H1 (cell line): ENCODE measurements around the gene CBFA2T2. TPM values are rescaled to one million over a fixed set of nuclear protein-coding genes. Genes with fewer than 3 reads are reported as not detected.
A peak's percentile ranks its signal among the peaks of the same experiment; 100 is the strongest.

Source experiments
- CTCF ChIA-PET: fragments of 300-600 bp; sonication (Branson Sonifier 250); formaldehyde crosslinking; loops from one replicate; lab custom pipeline; 2021; ENCODE audit not compliant: partially characterized antibody; lab: Charles Lee
- POLR2A ChIA-PET: fragments of 300-600 bp; sonication (Branson Sonifier 250); formaldehyde crosslinking; loops from one replicate; lab custom pipeline; 2021; ENCODE audit warnings: inconsistent platforms; ENCODE audit not compliant: partially characterized antibody; lab: Charles Lee
- DNase-seq, 2 experiments: peaks; one replicate each; pipeline versions ENCODE4 v3.0.0 to v3.0.0-alpha.2; 2010 to 2022; ENCODE audit warnings: low spot score in 2 of 2, low read depth in 1 of 2, mixed read lengths in 1 of 2
- FAIRE-seq: peaks from 2 replicates; lab custom pipeline; 2011; peaks lifted over from hg19 to GRCh38; lab: Jason Lieb, UNC
- H2AFZ ChIP-seq: 2 replicates; pipeline ENCODE4 v1.8.1; 2012; ENCODE audit warnings: low read length, inconsistent platforms
- H2AK5ac ChIP-seq: 2 replicates; pipeline ENCODE4 v1.6.1; 2013; ENCODE audit warnings: low read depth, low read length
- H2BK120ac ChIP-seq: replicated peaks from 2 replicates; pipeline ENCODE3; 2013; ENCODE audit warnings: low read depth, low read length, inconsistent platforms
- H2BK12ac ChIP-seq: 2 replicates; pipeline ENCODE4 v1.6.1; 2013; ENCODE audit warnings: low read depth, low read length
- H2BK15ac ChIP-seq: 2 replicates; pipeline ENCODE4 v1.6.1; 2013; ENCODE audit warnings: low read length
- H2BK20ac ChIP-seq: 2 replicates; pipeline ENCODE4 v1.6.1; 2013; ENCODE audit warnings: low read length
- H2BK5ac ChIP-seq: 2 replicates; pipeline ENCODE4 v1.6.1; 2013; ENCODE audit warnings: low read depth, low read length
- H3K14ac ChIP-seq: 2 replicates; pipeline ENCODE4 v1.6.1; 2013; ENCODE audit warnings: inconsistent platforms; ENCODE audit not compliant: insufficient read length
- H3K18ac ChIP-seq: 2 replicates; pipeline ENCODE4 v1.6.1; 2013; ENCODE audit warnings: low read length; ENCODE audit errors: extremely low read depth
- H3K23ac ChIP-seq: 2 replicates; pipeline ENCODE4 v1.6.1; 2013; ENCODE audit warnings: inconsistent platforms; ENCODE audit not compliant: insufficient read length
- H3K23me2 ChIP-seq: 2 replicates; pipeline ENCODE4 v1.6.1; 2013; ENCODE audit warnings: low read depth, low read length
- H3K27ac ChIP-seq: 2 replicates; pipeline ENCODE4 v1.6.1; 2011; ENCODE audit warnings: low read depth, low read length, inconsistent platforms
- H3K27me3 ChIP-seq, 4 experiments: replicated peaks in 1 of 4; 1 replicate in 1 of 4; 2 replicates in 3 of 4; pipeline versions ENCODE4 v1.6.1 to v1.8.1; 2011 to 2013; ENCODE audit warnings: low read length in 3 of 4, mild to moderate bottlenecking in 3 of 4, inconsistent platforms in 2 of 4, mixed read lengths in 2 of 4, moderate library complexity in 1 of 4; ENCODE audit not compliant: control insufficient read depth in 3 of 4, insufficient read depth in 3 of 4; ENCODE audit errors: extremely low read depth in 1 of 4
- H3K36me3 ChIP-seq, 4 experiments: 2 replicates each; pipeline versions ENCODE4 v1.6.1 to v1.8.1; 2011 to 2013; ENCODE audit warnings: mild to moderate bottlenecking in 4 of 4, low read length in 3 of 4, moderate library complexity in 2 of 4, control low read depth in 1 of 4, inconsistent platforms in 1 of 4; ENCODE audit not compliant: insufficient read depth in 4 of 4, control insufficient read depth in 2 of 4
- H3K4ac ChIP-seq: replicated peaks from 2 replicates; pipeline ENCODE3; 2013; ENCODE audit warnings: low read length, low read depth, mixed read lengths, inconsistent platforms; ENCODE audit not compliant: insufficient read length
- H3K4me1 ChIP-seq, 4 experiments: replicated peaks in 1 of 4; 1 replicate in 1 of 4; 2 replicates in 3 of 4; pipeline versions ENCODE4 v1.6.1 to v1.8.1; 2011 to 2013; ENCODE audit warnings: low read length in 3 of 4, inconsistent platforms in 2 of 4, mixed read lengths in 1 of 4; ENCODE audit not compliant: insufficient read depth in 4 of 4, control insufficient read depth in 3 of 4
- H3K4me2 ChIP-seq, 2 experiments: 2 replicates each; pipeline versions ENCODE4 v1.6.1 to v1.8.1; 2011 to 2013; ENCODE audit warnings: low read depth in 2 of 2, low read length in 2 of 2, control low read depth in 1 of 2, inconsistent platforms in 1 of 2, mild to moderate bottlenecking in 1 of 2; ENCODE audit not compliant: insufficient read depth in 1 of 2
- H3K4me3 ChIP-seq, 4 experiments: fragments of 200-600, 300-600 bp in 1 of 4; sonication (generic), shearing (Covaris generic), sonication (Bioruptor Twin) in 1 of 4; 2 replicates each; pipeline versions ENCODE4 v1.5.1 to v1.8.1; 2011 to 2016; ENCODE audit warnings: low read length in 4 of 4, low read depth in 3 of 4, control low read depth in 2 of 4, inconsistent platforms in 2 of 4, mild to moderate bottlenecking in 2 of 4, mixed read lengths in 1 of 4, moderate library complexity in 1 of 4; ENCODE audit not compliant: insufficient read depth in 2 of 4; ENCODE audit errors: extremely low read depth in 1 of 4
- H3K56ac ChIP-seq: replicated peaks from 2 replicates; pipeline ENCODE3; 2013; ENCODE audit warnings: low read depth, mild to moderate bottlenecking, mixed read lengths, low read length, inconsistent platforms; ENCODE audit not compliant: insufficient read length
- H3K79me1 ChIP-seq: 2 replicates; pipeline ENCODE4 v1.6.1; 2013; ENCODE audit warnings: low read depth, low read length, control low read depth
- H3K79me2 ChIP-seq, 2 experiments: 2 replicates each; pipeline versions ENCODE4 v1.6.1 to v1.8.1; 2012 to 2013; ENCODE audit warnings: low read length in 2 of 2, mild to moderate bottlenecking in 2 of 2, inconsistent platforms in 1 of 2; ENCODE audit not compliant: insufficient read depth in 2 of 2, control insufficient read depth in 1 of 2
- H3K9ac ChIP-seq, 4 experiments: replicated peaks in 1 of 4; 1 replicate in 1 of 4; 2 replicates in 3 of 4; pipeline versions ENCODE4 v1.6.1 to v1.8.1; 2011 to 2013; ENCODE audit warnings: low read depth in 3 of 4, low read length in 3 of 4, control low read depth in 2 of 4, mild to moderate bottlenecking in 2 of 4, moderate library complexity in 2 of 4, inconsistent platforms in 1 of 4; ENCODE audit errors: extremely low read depth in 1 of 4
- H3K9me3 ChIP-seq, 2 experiments: 2 replicates each; pipeline versions ENCODE4 v1.6.1 to v1.8.1; 2012 to 2013; ENCODE audit warnings: mild to moderate bottlenecking in 2 of 2, moderate library complexity in 2 of 2, control low read depth in 1 of 2, inconsistent platforms in 1 of 2, low read depth in 1 of 2, low read length in 1 of 2, mixed read lengths in 1 of 2; ENCODE audit not compliant: insufficient read depth in 2 of 2
- H4K20me1 ChIP-seq, 2 experiments: replicated peaks in 1 of 2; 2 replicates each; pipeline versions ENCODE3 to v1.8.1; 2011 to 2013; ENCODE audit warnings: inconsistent platforms in 2 of 2, low read length in 2 of 2, mild to moderate bottlenecking in 1 of 2; ENCODE audit not compliant: insufficient read depth in 2 of 2, control insufficient read depth in 1 of 2
- H4K5ac ChIP-seq: 2 replicates; pipeline ENCODE4 v1.6.1; 2013; ENCODE audit warnings: low read length, low read depth, mixed read lengths, inconsistent platforms; ENCODE audit not compliant: insufficient read length
- H4K8ac ChIP-seq: 2 replicates; pipeline ENCODE4 v1.8.0; 2013; ENCODE audit warnings: mild to moderate bottlenecking, moderate library complexity, low read length, inconsistent platforms; ENCODE audit not compliant: insufficient read depth; ENCODE audit errors: extremely low read depth
- H4K91ac ChIP-seq: replicated peaks from 2 replicates; pipeline ENCODE3; 2013; ENCODE audit warnings: low read length, mixed read lengths, inconsistent platforms; ENCODE audit not compliant: insufficient read length
- HDAC6 ChIP-seq: IDR thresholded peaks from one replicate; pipeline ENCODE4 v1.7.1; 2012; ENCODE audit warnings: low read depth, mild to moderate bottlenecking, inconsistent platforms, low read length, moderate library complexity
- POLR2AphosphoS5 ChIP-seq: IDR thresholded peaks from 2 replicates; pipeline ENCODE4 v1.6.1; 2011; ENCODE audit warnings: low read depth, low read length
- RBBP5 ChIP-seq: IDR thresholded peaks from 2 replicates; pipeline ENCODE4 v1.7.1; 2012; ENCODE audit warnings: low read depth, mild to moderate bottlenecking, inconsistent platforms, low read length, moderate library complexity, borderline replicate concordance
- RFX5 ChIP-seq: IDR thresholded peaks from 2 replicates; pipeline ENCODE4 v1.6.1; 2011; ENCODE audit warnings: low read depth, low read length, improper control_type of control experiment, borderline replicate concordance
- SIN3A ChIP-seq, 2 experiments: IDR thresholded peaks in 1 of 2; conservative IDR thresholded peaks in 1 of 2; 2 replicates each; pipeline ENCODE4 v1.6.1; 2011 to 2012; ENCODE audit warnings: low read length in 2 of 2, improper control_type of control experiment in 1 of 2, low read depth in 1 of 2, mild to moderate bottlenecking in 1 of 2
- TAF1 ChIP-seq: IDR thresholded peaks from 2 replicates; pipeline ENCODE4 v1.6.1; 2011; ENCODE audit warnings: mild to moderate bottlenecking, low read depth, low read length
- TAF7 ChIP-seq: optimal IDR thresholded peaks from 2 replicates; pipeline ENCODE3; 2011; ENCODE audit warnings: low read depth, mild to moderate bottlenecking, inconsistent platforms, low read length, moderate library complexity, borderline replicate concordance
- YY1 ChIP-seq: IDR thresholded peaks from 2 replicates; pipeline ENCODE4 v1.6.1; 2011; ENCODE audit warnings: low read depth, mild to moderate bottlenecking, low read length
- WGBS, 2 experiments: shearing (Covaris generic) in 1 of 2; methylation state at CpG; one replicate each; pipeline versions ENCODE4 v1.1.6 to v1.1.7; 2013 to 2015; ENCODE audit warnings: low lambda C conversion rate in 2 of 2, mixed read lengths in 2 of 2, inconsistent platforms in 1 of 2, low coverage in 1 of 2, missing lambda C conversion rate in 1 of 2; ENCODE audit not compliant: insufficient replicate concordance in 2 of 2, insufficient coverage in 1 of 2, insufficient read length in 1 of 2; ENCODE audit errors: extremely low coverage in 1 of 2, missing lambda C conversion rate in 1 of 2; 5-methylcytosine and 5-hydroxymethylcytosine counted together
- polyA plus RNA-seq, 7 experiments: library from polyadenylated mRNA; depleted of rRNA in 3 of 7; stranded (reverse) in 5 of 7; unstranded in 2 of 7; fragments of >200 nt in 5 of 7; fragments of 200-250 nt in 2 of 7; gene quantifications; 1 replicate in 5 of 7; 2 replicates in 1 of 7; 4 replicates in 1 of 7; pipeline versions ENCODE4 v1.2.1 to v1.2.3, GENCODE V29; 2011 to 2013; ENCODE audit warnings: missing spikeins in 2 of 7, mixed read lengths in 2 of 7
- total RNA-seq: library from RNA; stranded (reverse); fragmentation: NEBNext Ultra II Directional; extraction: Animal tissue kit (Norgen Biotek cat#: 25700); gene quantifications from 2 replicates; pipeline ENCODE4 v1.2.1, GENCODE V29; 2021
- TF ChIP-seq, protein P1 (sequence below): IDR thresholded peaks from 2 replicates; pipeline ENCODE4 v1.6.1; 2012; ENCODE audit warnings: inconsistent platforms

Gene CBFA2T2
- total and polyA plus RNA-seq, 2 of the 8 experiments (the other 6 are each of a cell fraction or from before 2014, with no cell fraction given), result 11.6 to 12.9 TPM

DNA sequence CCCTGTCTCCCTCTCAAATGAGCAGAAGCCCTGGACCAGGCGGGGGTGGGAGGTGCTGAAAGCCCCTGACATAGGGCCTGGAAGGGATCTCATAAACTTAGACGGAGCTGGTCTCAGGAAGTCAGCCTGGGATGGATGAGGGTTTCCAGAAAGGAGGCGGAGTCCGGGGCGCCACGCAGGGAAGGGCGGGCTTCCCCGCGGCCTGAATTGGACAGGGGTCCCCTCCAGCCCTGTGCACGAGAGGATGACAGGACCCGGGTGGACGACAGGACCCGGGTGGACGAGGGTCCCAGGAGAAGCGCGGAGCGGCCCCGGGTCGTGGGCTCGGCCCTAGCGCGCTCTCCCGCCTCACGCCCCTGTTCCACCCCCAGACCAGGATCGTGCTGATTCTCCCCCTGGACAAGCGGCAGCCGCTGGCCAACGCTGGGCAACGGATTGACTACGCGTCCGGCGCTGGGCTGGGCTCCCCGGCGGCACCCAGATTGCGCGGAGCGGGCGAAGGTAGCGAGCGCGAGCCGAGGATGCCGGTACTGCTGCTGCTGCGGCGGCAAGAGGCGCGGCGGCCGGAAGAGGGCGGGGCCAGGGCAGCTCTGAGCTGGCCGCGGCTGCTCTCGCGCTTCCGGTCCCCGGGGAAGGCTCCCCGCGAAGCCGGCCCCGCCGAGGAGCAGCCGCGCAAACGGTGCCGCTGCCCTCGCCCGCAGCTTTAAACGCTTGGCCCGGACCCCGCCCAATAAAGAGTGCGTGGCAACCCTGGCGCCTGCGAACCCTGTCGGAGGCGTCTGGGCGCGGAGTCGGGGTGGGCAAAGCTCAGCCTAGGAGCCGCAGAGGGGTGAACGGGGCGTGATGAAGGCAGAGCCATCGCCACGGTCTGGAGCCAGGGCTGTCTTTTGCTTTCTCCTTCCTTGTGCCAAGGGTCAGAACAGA is 173.5 kb downstream of the CBFA2T2 start:
- CTCF ChIA-PET, result interaction anchor here (1.1 to 3.9 kb wide), 5 partner anchors 10 to 210 kb away, joined by 3 to 22 read pairs (median 10); no protein-coding TSS in a partner anchor
- 0 out of 2 replicates have a peak overlapping the region, but pooled peaks have one; percentile 17 for H2AK5ac ChIP-seq
- TF ChIP-seq HDAC6 (no peak), SIN3A (conservative IDR thresholded peaks at IDR 0.05 in 1 of 2, IDR thresholded peaks at IDR 0.05 in 1 of 2; ENCODE audit: low read depth in 1 of 2, low read length in 2 of 2) (peak in 1 of 2 experiments; percentile 42; a peak in 2 of 4 replicates), YY1 (peak; percentile 20; the same call in 1 of the 2 replicates), POLR2AphosphoS5 (peak; percentile 42; the same call in 1 of the 2 replicates), TAF1 (peak; percentile 70), RBBP5 (0 out of 2 replicates have a peak, but pooled peaks have one; percentile 35), RFX5 (no peak), TAF7 (peak; percentile 49)
- TF ChIP-seq, protein P1, sequence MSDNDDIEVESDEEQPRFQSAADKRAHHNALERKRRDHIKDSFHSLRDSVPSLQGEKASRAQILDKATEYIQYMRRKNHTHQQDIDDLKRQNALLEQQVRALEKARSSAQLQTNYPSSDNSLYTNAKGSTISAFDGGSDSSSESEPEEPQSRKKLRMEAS, result 0 out of 2 replicates have a peak, but pooled peaks have one; percentile 18

More for the DNA sequence above, 173.5 kb downstream of the CBFA2T2 start:
- peak overlapping the region; percentile 63 to 82 (median 70) for H3K9ac ChIP-seq
- no peak for FAIRE-seq
- H3K4me1 ChIP-seq, result peaks cover 0 to 18% (median 11%) of the 10 kb centered on the region in 4 experiments; a peak in 4 of 7 replicates
- H3K4ac ChIP-seq, result peak overlapping the region; percentile 96
- peak overlapping the region; percentile 61 for H3K27ac ChIP-seq
- H4K20me1 ChIP-seq, result peaks cover 0 to 12% of the 10 kb centered on the region in 2 experiments
- H3K56ac ChIP-seq, result peak overlapping the region; percentile 34
- H3K79me1 ChIP-seq, result no peaks in the 10 kb centered on the region
- H2BK5ac ChIP-seq, result peak overlapping the region; percentile 73
- H3K9me3 ChIP-seq, result peaks cover 0 to 5% of the 10 kb centered on the region in 2 experiments; a peak in 1 of 4 replicates
- H2AFZ ChIP-seq, result peak overlapping the region; percentile 78; the same call in 1 of the 2 replicates
- no peak overlapping the region for H3K23ac ChIP-seq
- peak overlapping the region; percentile 56 to 93 (median 82) for H3K4me3 ChIP-seq
- DNase-seq, result peak in 1 of 2 experiments; percentile 84
- peak overlapping the region; percentile 51 for H2BK120ac ChIP-seq
- H3K79me2 ChIP-seq, result no peaks in the 10 kb centered on the region
- H2BK12ac ChIP-seq, result peak overlapping the region; percentile 84; the same call in 1 of the 2 replicates
- peak overlapping the region; percentile 75 for H4K91ac ChIP-seq
- POLR2A ChIA-PET, result interaction anchor here (0.7 to 17.9 kb wide), 12 partner anchors 8 to 1678 kb away, joined by 3 to 245 read pairs (median 3); partner anchors contain the start of genes NECAB3 and SNTA1
- H3K14ac ChIP-seq, result no peak overlapping the region
- peaks cover 0 to 10% (median 3%) of the 10 kb centered on the region in 4 experiments; a peak in 3 of 7 replicates for H3K27me3 ChIP-seq
- peaks cover 25% of the 10 kb centered on the region; the same call in 1 of the 2 replicates for H3K23me2 ChIP-seq
- H2BK20ac ChIP-seq, result no peak overlapping the region
- H3K4me2 ChIP-seq, result peak overlapping the region; percentile 67 to 94
- H2BK15ac ChIP-seq, result peak overlapping the region; percentile 100
- H4K5ac ChIP-seq, result peak overlapping the region; percentile 75
- H4K8ac ChIP-seq, result peak overlapping the region; percentile 90
- peak overlapping the region; percentile 93 for H3K18ac ChIP-seq
- 1% methylated on average over 84 of the region's 84 CpGs; no CpG with 5 or more reads in 1 of the 2 experiments for WGBS, 2 experiments
- H3K36me3 ChIP-seq, result peaks cover 0 to 17% (median 0%) of the 10 kb centered on the region in 4 experiments; a peak in 2 of 8 replicates
